ENCODE data around the gene TTYH3.
A peak's percentile ranks its signal among the peaks of the same experiment; 100 is the strongest.
"Not testable (repeated sequence)": the region's sequence is repeated elsewhere in the genome, so short reads cannot be mapped to it uniquely, and the experiment has no call there.

TTYH3 gene

GRCh38 chr7:2665359-2665791 lies 33.6 kb downstream of the TTYH3 start:
- no peak for DNase-seq (ENCODE audit: low read depth in 2 of 2)

- DNase-seq (ENCODE audit: low read depth in 2 of 2): no peak
Observed at GRCh38 chr7:2666155-2666554, 34.4 kb downstream of the TTYH3 start.

GRCh38 chr7:2666588-2667250 lies 34.9 kb downstream of the TTYH3 start:
- DNase-seq (ENCODE audit: low read depth in 2 of 2): no peak

GRCh38 chr7:2667843-2668242 lies 36.1 kb downstream of the TTYH3 start:
- DNase-seq (ENCODE audit: low read depth in 2 of 2): no peak

GRCh38 chr7:2668401-2668800 lies 36.6 kb downstream of the TTYH3 start:
- DNase-seq (ENCODE audit: low read depth in 2 of 2): no peak

- no peak for DNase-seq (ENCODE audit: low read depth in 2 of 2)
Observed at GRCh38 chr7:2670171-2670570, 38.4 kb downstream of the TTYH3 start.

GRCh38 chr7:2670720-2671391 lies 39.1 kb downstream of the TTYH3 start:
- DNase-seq (ENCODE audit: low read depth in 2 of 2): peak; percentile 65 to 70

GRCh38 chr7:2673214-2673613 lies 41.4 kb downstream of the TTYH3 start:
- not testable (repeated sequence) for DNase-seq (ENCODE audit: low read depth in 2 of 2)

- no peak for DNase-seq (ENCODE audit: low read depth in 2 of 2)
Observed at GRCh38 chr7:2673934-2674333, 42.1 kb downstream of the TTYH3 start.

- no peak for DNase-seq (ENCODE audit: low read depth in 2 of 2)
Observed at GRCh38 chr7:2675256-2675764, 43.5 kb downstream of the TTYH3 start.

GRCh38 chr7:2676576-2676975 lies 44.8 kb downstream of the TTYH3 start:
- not testable (repeated sequence) for DNase-seq (ENCODE audit: low read depth in 2 of 2)

GRCh38 chr7:2678454-2678853 lies 46.7 kb downstream of the TTYH3 start:
- DNase-seq (ENCODE audit: low read depth in 2 of 2): not testable (repeated sequence)

- not testable (repeated sequence) for DNase-seq (ENCODE audit: low read depth in 2 of 2)
Observed at GRCh38 chr7:2679135-2680127, 47.6 kb downstream of the TTYH3 start.

- DNase-seq (ENCODE audit: low read depth in 2 of 2): no peak
Observed at GRCh38 chr7:2680256-2680655, 48.5 kb downstream of the TTYH3 start.

GRCh38 chr7:2680792-2681490 lies 49.2 kb downstream of the TTYH3 start:
- DNase-seq (ENCODE audit: low read depth in 2 of 2): peak; percentile 35 to 41

GRCh38 chr7:2681929-2682799 lies 50.4 kb downstream of the TTYH3 start:
- no peak for DNase-seq (ENCODE audit: low read depth in 2 of 2)

- no peak for DNase-seq (ENCODE audit: low read depth in 2 of 2)
Observed at GRCh38 chr7:2684501-2684900, 52.7 kb downstream of the TTYH3 start.

GRCh38 chr7:2686101-2686500 lies 54.3 kb downstream of the TTYH3 start:
- no peak for DNase-seq (ENCODE audit: low read depth in 2 of 2)

- no peak for DNase-seq (ENCODE audit: low read depth in 2 of 2)
Observed at GRCh38 chr7:2687338-2687869, 55.6 kb downstream of the TTYH3 start.

- DNase-seq (ENCODE audit: low read depth in 2 of 2): no peak
Observed at GRCh38 chr7:2687881-2688318, 56.1 kb downstream of the TTYH3 start, which contains the start of gene AMZ1. TSS of gene AMZ1 (plus strand) at chr7:2688202. CDS start at chr7:2700452, 12,250 bp downstream.

Measured in stimulated activated CD8-positive, alpha-beta memory T cell treated with anti-CD3 and anti-CD28 coated beads, Interleukin-2, amount 100 ng/mL, for 48 hours (primary cell).